ENCODE results near the gene SOX15. TPM values are rescaled to one million over a fixed set of nuclear protein-coding genes. Genes with fewer than 3 reads are reported as not detected.
"Not testable (repeated sequence)": the region's sequence is repeated elsewhere in the genome, so short reads cannot be mapped to it uniquely, and the experiment has no call there.

Gene SOX15
- polyA plus RNA-seq, 12 donors, result 1.3 to 12.9 (median 1.8) TPM; not detected in 2

- DNase-seq, result no peak
These were observed 21.9 kb upstream of the SOX15 start for GRCh38 chr17:7611635-7612293.

GRCh38 chr17:7610641-7611040 is 20.7 kb upstream of the SOX15 start:
- no peak for DNase-seq

GRCh38 chr17:7606280-7606679 is 16.4 kb upstream of the SOX15 start:
- DNase-seq, result no peak

GRCh38 chr17:7597561-7597960 is 7.7 kb upstream of the SOX15 start:
- not testable (repeated sequence) for DNase-seq

- no peak for DNase-seq
These were observed 3.4 kb upstream of the SOX15 start for GRCh38 chr17:7593296-7593695.

- no peak for DNase-seq
These were observed 2.6 kb upstream of the SOX15 start for GRCh38 chr17:7592422-7593021.

- no peak for DNase-seq
These were observed 1.7 kb upstream of the SOX15 start for GRCh38 chr17:7591596-7591995.

- no peak for DNase-seq
These were observed 849 bp upstream of the SOX15 start for GRCh38 chr17:7590743-7591142.

GRCh38 chr17:7589204-7589868 is 558 bp downstream of the SOX15 start:
- peak; percentile 91 for DNase-seq

GRCh38 chr17:7588553-7589203 is 1.2 kb downstream of the SOX15 start:
- no peak for DNase-seq

GRCh38 chr17:7587420-7588151 is 2.3 kb downstream of the SOX15 start:
- DNase-seq, result no peak

GRCh38 chr17:7586673-7587419 is 3.0 kb downstream of the SOX15 start:
- no peak for DNase-seq

- DNase-seq, result peak; percentile 99
These were observed 6.4 kb downstream of the SOX15 start, which contains the start of gene MPDU1 for GRCh38 chr17:7583253-7584109. TSS of gene MPDU1 (plus strand) at chr17:7583852. CDS start at chr17:7583863, 11 bp downstream.

- DNase-seq, result no peak
These were observed 7.3 kb downstream of the SOX15 start for GRCh38 chr17:7582396-7583252.

- no peak for DNase-seq
These were observed 9.0 kb downstream of the SOX15 start for GRCh38 chr17:7580604-7581575.

GRCh38 chr17:7579834-7580603 is 9.9 kb downstream of the SOX15 start:
- no peak for DNase-seq

Measured in muscle of arm (tissue), 12 donors.